Neural cell (in vitro differentiated cells): ENCODE measurements around the gene HACE1. TPM values are rescaled to one million over a fixed set of nuclear protein-coding genes. Genes with fewer than 3 reads are reported as not detected.
"Not testable (repeated sequence)": the region's sequence is repeated elsewhere in the genome, so short reads cannot be mapped to it uniquely, and the experiment has no call there.

Source experiments
- H2AFZ ChIP-seq: fragments of 200-600, 300-800 bp; sonication (generic), shearing (Covaris generic); 2 replicates; pipeline ENCODE4 v1.6.0; 2014; ENCODE audit warnings: low read depth, mild to moderate bottlenecking, antibody characterized with exemption, low read length, moderate library complexity
- H3F3A ChIP-seq: fragments of 200-600 bp; shearing (Covaris generic); 2 replicates; pipeline ENCODE4 v1.6.1; 2016; ENCODE audit warnings: mild to moderate bottlenecking, moderate library complexity, mixed read lengths, antibody characterized with exemption, low read length; ENCODE audit not compliant: insufficient read depth, poor library complexity, severe bottlenecking
- H3K27ac ChIP-seq: fragments of 200-600, 300-800 bp; sonication (generic), shearing (Covaris generic); 2 replicates; pipeline ENCODE4 v1.5.1; 2014; ENCODE audit warnings: mild to moderate bottlenecking, low read length, moderate library complexity
- H3K27me3 ChIP-seq: fragments of 300-800, 200-600 bp; sonication (generic), shearing (Covaris generic); 2 replicates; pipeline ENCODE4 v1.6.0; 2014; ENCODE audit warnings: mild to moderate bottlenecking, low read depth, low read length, moderate library complexity; ENCODE audit not compliant: insufficient read depth
- H3K36me3 ChIP-seq: fragments of 300-800, 200-600 bp; sonication (generic), shearing (Covaris generic); 2 replicates; pipeline ENCODE4 v1.5.1; 2014; ENCODE audit warnings: mild to moderate bottlenecking, antibody characterized with exemption, low read length, moderate library complexity; ENCODE audit not compliant: insufficient read depth
- H3K4me2 ChIP-seq: fragments of 300-800, 200-600 bp; sonication (generic), shearing (Covaris generic); 2 replicates; pipeline ENCODE4 v1.6.0; 2014; ENCODE audit warnings: mild to moderate bottlenecking, low read length
- H3K4me3 ChIP-seq: fragments of 300-800, 200-600 bp; sonication (generic), shearing (Covaris generic); 2 replicates; pipeline ENCODE4 v1.5.1; 2014; ENCODE audit warnings: mild to moderate bottlenecking, low read length, moderate library complexity
- H3K79me2 ChIP-seq: fragments of 200-600 bp; shearing (Covaris generic); replicated peaks from 2 replicates; pipeline ENCODE4 v1.6.0; 2014; ENCODE audit warnings: mild to moderate bottlenecking, low read length, moderate library complexity; ENCODE audit not compliant: insufficient read depth
- H3K9ac ChIP-seq: fragments of 300-800, 200-600 bp; sonication (generic), shearing (Covaris generic); 2 replicates; pipeline ENCODE4 v1.6.1; 2016; ENCODE audit warnings: mild to moderate bottlenecking, low read length, mixed read lengths
- H3K9me2 ChIP-seq: fragments of 200-600 bp; shearing (Covaris generic); 2 replicates; pipeline ENCODE4 v1.6.1; 2016; ENCODE audit warnings: mild to moderate bottlenecking, low read length, mixed read lengths; ENCODE audit not compliant: insufficient read depth
- H3K9me3 ChIP-seq: fragments of 200-600, 300-800 bp; sonication (generic), shearing (Covaris generic); 2 replicates; pipeline ENCODE4 v1.6.1; 2016; ENCODE audit warnings: mild to moderate bottlenecking, mixed run types, low read length, moderate library complexity, mixed read lengths
- H4K20me1 ChIP-seq: fragments of 200-600 bp; shearing (Covaris generic); 2 replicates; pipeline ENCODE4 v1.6.1; 2016; ENCODE audit warnings: mild to moderate bottlenecking, mixed run types; ENCODE audit not compliant: insufficient read depth
- CTCF ChIP-seq: fragments of 450-650 bp; IDR thresholded peaks from 2 replicates; pipeline ENCODE4 v1.5.1; 2014; ENCODE audit warnings: antibody characterized with exemption, mild to moderate bottlenecking, moderate library complexity; ENCODE audit not compliant: poor library complexity, severe bottlenecking
- EP300 ChIP-seq: fragments of 450-650 bp; conservative IDR thresholded peaks from 2 replicates; pipeline ENCODE4 v1.6.1; 2014; ENCODE audit warnings: antibody characterized with exemption, mild to moderate bottlenecking, moderate library complexity; ENCODE audit not compliant: poor library complexity, severe bottlenecking
- EZH2 ChIP-seq: fragments of 200-600, 300-800 bp; shearing (Covaris generic), sonication (generic); IDR thresholded peaks from 2 replicates; pipeline ENCODE4 v1.6.1; 2014; ENCODE audit warnings: antibody characterized with exemption, low read length, borderline replicate concordance, mild to moderate bottlenecking; ENCODE audit not compliant: insufficient read depth, poor library complexity, severe bottlenecking
- MXI1 ChIP-seq: fragments of 450-650 bp; conservative IDR thresholded peaks from 2 replicates; pipeline ENCODE4 v1.6.1; 2014; ENCODE audit warnings: antibody characterized with exemption, mild to moderate bottlenecking; ENCODE audit not compliant: poor library complexity, severe bottlenecking
- POLR2AphosphoS5 ChIP-seq: IDR thresholded peaks from 2 replicates; pipeline ENCODE4 v1.6.1; 2012
- RAD21 ChIP-seq: fragments of 450-650 bp; conservative IDR thresholded peaks from 2 replicates; pipeline ENCODE4 v1.6.1; 2014; ENCODE audit warnings: antibody characterized with exemption, mild to moderate bottlenecking, moderate library complexity
- SMC3 ChIP-seq: fragments of 450-650 bp; conservative IDR thresholded peaks from 2 replicates; pipeline ENCODE4 v1.6.1; 2014; ENCODE audit warnings: antibody characterized with exemption, mild to moderate bottlenecking, moderate library complexity; ENCODE audit not compliant: poor library complexity
- TAF1 ChIP-seq: IDR thresholded peaks from 2 replicates; pipeline ENCODE4 v1.6.1; 2012; ENCODE audit warnings: low read depth
- polyA plus RNA-seq: library from polyadenylated mRNA; depleted of rRNA; stranded (reverse); fragments of >200 nt; gene quantifications from 2 replicates; pipeline ENCODE4 v1.2.3, GENCODE V29; 2014
- TF ChIP-seq, protein P1 (sequence below): IDR thresholded peaks from 2 replicates; pipeline ENCODE4 v1.6.1; 2012; ENCODE audit warnings: borderline replicate concordance

Gene HACE1
- polyA plus RNA-seq, 1 donor from 2014 or later = 70.6 TPM

DNA sequence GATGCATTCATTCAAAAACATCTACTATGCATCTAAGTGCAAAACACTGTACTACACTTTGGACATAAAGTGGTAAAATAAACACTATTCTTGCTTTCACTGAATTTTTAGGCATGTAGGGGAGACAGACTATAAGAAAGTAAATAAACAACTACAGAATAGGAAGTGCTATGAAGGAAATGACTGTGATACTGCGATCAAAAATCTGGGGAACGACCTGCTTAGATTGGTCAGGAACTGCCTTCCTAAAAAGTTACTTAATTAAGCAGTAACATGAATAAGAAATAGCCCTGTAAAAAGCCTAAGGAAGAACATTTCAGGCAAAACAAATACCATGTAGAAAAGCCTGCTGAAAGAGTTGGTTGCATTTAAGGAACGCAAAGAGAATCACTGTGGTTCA is 50.6 kb downstream of the HACE1 start:
- no peaks in the 10 kb centered on the region for H4K20me1 ChIP-seq
- no peaks in the 10 kb centered on the region for H3K9me3 ChIP-seq
- no peak overlapping the region for H3K27ac ChIP-seq
- H3K27me3 ChIP-seq = no peaks in the 10 kb centered on the region
- no peaks in the 10 kb centered on the region for H3K9me2 ChIP-seq
- no peak overlapping the region for H3K9ac ChIP-seq
- TF ChIP-seq CTCF (no peak), TAF1 (no peak), EP300 (no peak), SMC3 (no peak), MXI1 (no peak), POLR2AphosphoS5 (no peak), RAD21 (no peak), EZH2 (no peak)
- TF ChIP-seq, protein P1, sequence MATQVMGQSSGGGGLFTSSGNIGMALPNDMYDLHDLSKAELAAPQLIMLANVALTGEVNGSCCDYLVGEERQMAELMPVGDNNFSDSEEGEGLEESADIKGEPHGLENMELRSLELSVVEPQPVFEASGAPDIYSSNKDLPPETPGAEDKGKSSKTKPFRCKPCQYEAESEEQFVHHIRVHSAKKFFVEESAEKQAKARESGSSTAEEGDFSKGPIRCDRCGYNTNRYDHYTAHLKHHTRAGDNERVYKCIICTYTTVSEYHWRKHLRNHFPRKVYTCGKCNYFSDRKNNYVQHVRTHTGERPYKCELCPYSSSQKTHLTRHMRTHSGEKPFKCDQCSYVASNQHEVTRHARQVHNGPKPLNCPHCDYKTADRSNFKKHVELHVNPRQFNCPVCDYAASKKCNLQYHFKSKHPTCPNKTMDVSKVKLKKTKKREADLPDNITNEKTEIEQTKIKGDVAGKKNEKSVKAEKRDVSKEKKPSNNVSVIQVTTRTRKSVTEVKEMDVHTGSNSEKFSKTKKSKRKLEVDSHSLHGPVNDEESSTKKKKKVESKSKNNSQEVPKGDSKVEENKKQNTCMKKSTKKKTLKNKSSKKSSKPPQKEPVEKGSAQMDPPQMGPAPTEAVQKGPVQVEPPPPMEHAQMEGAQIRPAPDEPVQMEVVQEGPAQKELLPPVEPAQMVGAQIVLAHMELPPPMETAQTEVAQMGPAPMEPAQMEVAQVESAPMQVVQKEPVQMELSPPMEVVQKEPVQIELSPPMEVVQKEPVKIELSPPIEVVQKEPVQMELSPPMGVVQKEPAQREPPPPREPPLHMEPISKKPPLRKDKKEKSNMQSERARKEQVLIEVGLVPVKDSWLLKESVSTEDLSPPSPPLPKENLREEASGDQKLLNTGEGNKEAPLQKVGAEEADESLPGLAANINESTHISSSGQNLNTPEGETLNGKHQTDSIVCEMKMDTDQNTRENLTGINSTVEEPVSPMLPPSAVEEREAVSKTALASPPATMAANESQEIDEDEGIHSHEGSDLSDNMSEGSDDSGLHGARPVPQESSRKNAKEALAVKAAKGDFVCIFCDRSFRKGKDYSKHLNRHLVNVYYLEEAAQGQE = no peak
- no peak overlapping the region for H3K4me3 ChIP-seq
- no peak overlapping the region for H2AFZ ChIP-seq
- no peak overlapping the region for H3K4me2 ChIP-seq
- H3K36me3 ChIP-seq = no peaks in the 10 kb centered on the region
- H3K79me2 ChIP-seq = no peaks in the 10 kb centered on the region
- no peaks in the 10 kb centered on the region for H3F3A ChIP-seq

DNA sequence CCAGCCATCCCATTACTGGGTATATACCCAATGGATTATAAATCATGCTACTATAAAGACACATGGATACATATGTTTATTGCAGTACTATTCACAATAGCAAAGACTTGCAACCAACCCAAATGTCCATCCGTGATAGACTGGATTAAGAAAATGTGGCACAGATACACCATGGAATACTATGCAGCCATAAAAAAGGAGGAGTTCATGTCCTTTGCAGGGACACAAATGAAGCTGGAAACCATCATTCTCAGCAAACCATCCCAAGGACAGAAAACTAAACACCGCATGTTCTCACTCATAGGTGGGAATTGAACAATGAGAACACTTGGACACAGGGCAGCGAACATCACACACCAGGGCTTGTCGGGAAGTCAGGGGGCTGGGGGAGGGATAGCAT is 54.4 kb downstream of the HACE1 start:
- H3K4me2 ChIP-seq = not testable (repeated sequence)

GRCh38 chr6:104799134-104799657 is 60.5 kb downstream of the HACE1 start:
- TF ChIP-seq MXI1 (no peak), SMC3 (no peak), POLR2AphosphoS5 (no peak), CTCF (no peak), TAF1 (no peak), RAD21 (no peak), EZH2 (no peak), EP300 (no peak)
- TF ChIP-seq, protein P1 = no peak
- Histone ChIP-seq H3K4me3 (no peak overlapping the region), H3K27ac (no peak overlapping the region), H3K79me2 (no peaks in the 10 kb centered on the region), H3K9ac (no peak overlapping the region), H3F3A (no peaks in the 10 kb centered on the region), H3K36me3 (peaks cover 3% of the 10 kb centered on the region), H3K9me3 (no peaks in the 10 kb centered on the region), H2AFZ (no peak overlapping the region), H3K27me3 (no peaks in the 10 kb centered on the region), H3K4me2 (no peak overlapping the region), H3K9me2 (no peaks in the 10 kb centered on the region), H4K20me1 (no peaks in the 10 kb centered on the region)

More for the DNA sequence above, 54.4 kb downstream of the HACE1 start:
- H3K9ac ChIP-seq, H3K79me2 ChIP-seq, H3K27ac ChIP-seq, H3K36me3 ChIP-seq, H3K4me3 ChIP-seq, H3K27me3 ChIP-seq, H4K20me1 ChIP-seq, H2AFZ ChIP-seq, H3F3A ChIP-seq, H3K9me2 ChIP-seq, H3K9me3 ChIP-seq: not testable (repeated sequence)
